ENCODE results near the gene DKK3.
"Not testable (repeated sequence)": the region's sequence is repeated elsewhere in the genome, so short reads cannot be mapped to it uniquely, and the experiment has no call there.

The DKK3 gene

DNA sequence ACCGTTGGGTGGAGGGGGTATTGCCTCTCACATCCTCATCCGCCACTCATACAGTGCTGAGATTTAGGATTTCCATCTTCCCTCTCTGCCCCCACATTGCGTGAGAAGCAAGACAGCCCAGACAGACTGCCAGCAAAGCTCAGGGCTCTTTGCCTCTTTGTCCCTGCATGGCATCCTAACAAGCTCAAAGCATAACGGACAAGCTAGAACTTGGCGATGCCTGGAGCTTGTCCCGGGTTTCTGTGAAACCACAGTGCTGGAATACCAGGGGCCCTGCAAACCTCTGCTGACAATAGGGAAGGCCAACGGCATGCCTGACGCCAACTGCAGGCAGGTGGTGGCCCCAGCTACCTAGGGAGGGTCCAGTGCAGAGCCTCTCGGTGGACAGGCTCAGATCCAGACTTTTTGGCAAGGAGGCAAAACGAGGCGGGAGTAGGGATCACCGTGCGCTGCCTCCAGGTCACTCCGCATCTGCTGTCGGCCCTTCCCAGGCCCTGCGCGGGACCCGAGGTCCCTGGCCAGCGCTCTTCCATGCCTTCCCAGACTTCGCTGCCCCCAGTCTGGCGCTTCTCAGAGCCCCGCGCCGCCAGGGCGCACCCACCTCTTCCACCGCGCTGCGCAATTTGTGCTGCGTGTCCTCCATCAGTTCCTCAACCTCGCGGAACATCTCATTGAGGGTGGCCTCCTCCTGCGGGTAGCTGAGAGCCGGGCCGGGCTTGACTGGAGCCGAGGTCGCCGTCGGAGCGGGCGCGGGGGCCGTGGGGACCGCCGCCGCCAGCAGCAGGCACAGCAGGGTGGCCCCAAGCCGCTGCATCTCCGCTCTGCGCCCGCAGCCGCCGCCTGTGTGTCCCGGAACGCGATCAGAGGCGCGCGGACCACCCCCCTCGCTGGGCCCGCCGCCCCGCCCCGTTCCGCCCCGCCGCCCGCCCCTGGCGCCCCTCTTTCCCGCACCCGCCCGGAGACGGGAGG, at the start of gene DKK3:
Gene DKK3, minus strand, starts transcription at position 858 of the 969 bp plus-strand sequence. Its CDS starts 44 bp downstream, at position 814.
- DNase-seq (ENCODE audit: low read depth): no peak

DNA sequence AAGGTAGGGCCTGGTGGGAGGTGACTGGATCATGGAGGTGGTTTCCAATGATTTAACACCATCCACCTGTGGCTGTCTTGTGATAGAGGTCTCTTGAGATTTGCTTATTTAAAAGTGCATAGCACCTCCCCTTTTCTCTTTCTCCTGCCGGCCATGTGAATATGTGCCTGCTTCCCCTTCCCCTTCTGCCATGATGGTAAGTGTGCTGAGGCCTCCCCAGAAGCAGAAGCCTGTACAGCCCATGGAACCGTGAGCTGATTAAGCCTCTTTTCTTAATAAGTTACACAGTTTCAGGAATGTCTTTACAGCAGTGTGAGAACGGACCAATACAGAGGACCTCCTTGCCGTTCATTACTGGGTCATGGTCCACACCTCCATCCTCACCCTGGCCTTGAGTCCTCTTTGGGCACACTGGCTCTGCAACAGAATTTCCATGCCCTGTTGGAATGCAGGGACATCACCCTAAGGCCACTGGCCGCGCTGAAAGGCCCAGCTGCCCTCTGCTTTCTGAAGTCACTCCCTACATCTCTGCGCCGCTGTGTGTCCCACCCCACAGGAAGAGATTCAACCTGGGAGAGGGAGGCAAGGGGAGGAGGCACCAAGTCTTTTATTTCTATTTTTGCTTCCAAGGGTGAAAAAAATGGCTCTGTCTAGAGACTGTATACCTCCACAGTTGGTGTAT, 49.0 kb upstream of the DKK3 start:
- DNase-seq (ENCODE audit: low read depth): no peak

DNA sequence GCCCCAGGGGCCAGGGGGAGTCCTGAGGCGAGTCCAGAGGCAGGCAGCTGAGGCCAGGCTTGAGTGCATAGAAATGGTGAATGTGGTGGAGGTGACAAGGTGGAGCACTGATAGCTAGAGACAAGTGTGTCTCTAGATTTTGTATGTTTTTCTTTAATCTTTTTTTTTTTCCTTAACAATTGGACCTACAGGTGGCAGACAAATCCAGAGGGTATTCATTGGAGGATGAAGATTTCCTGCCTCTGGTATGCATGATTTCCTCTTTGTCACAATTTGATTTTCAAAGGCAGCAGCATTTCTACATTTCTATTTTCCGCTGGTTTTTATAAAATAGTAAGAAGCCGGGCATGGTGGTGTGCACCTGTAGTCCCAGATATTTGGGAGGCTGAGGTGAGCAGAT, 47.7 kb upstream of the DKK3 start:
- no peak for DNase-seq (ENCODE audit: low read depth)

DNA sequence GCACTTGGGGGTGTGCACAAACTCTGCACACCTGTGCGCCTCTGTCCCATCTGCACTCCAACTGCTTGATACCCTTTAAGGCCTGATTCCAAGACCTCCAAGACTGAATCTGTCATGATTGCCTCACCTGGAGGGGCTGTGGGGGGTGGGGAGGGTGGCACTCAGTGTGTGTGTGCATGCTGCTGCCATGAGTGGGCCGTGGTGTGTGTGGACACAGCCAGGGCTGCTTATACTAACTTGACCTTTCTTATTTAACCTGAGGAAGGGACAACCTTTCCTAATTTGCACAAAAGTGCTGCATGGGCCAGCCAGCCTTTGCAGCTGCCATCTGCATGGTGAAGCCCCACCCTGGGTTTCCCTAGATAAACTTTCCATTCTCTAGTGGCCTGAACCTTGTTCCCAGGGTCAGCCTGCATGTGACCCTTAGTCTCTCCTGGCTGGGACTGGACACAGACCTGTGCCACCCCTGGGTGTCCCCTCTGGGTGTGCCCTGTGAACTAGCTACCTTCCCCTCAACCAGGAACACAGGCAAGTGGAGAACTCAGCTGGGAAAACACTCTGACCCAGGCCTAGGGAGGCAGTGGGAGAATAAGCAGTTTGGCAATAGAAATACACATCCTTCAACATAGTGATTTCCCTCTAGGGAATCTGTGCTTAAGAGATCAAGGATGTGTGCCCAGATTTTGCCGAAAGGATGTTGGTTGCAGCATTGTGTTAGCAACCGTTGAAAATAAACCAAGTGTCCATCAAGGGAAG, 45.4 kb upstream of the DKK3 start:
- no peak for DNase-seq (ENCODE audit: low read depth)

DNA sequence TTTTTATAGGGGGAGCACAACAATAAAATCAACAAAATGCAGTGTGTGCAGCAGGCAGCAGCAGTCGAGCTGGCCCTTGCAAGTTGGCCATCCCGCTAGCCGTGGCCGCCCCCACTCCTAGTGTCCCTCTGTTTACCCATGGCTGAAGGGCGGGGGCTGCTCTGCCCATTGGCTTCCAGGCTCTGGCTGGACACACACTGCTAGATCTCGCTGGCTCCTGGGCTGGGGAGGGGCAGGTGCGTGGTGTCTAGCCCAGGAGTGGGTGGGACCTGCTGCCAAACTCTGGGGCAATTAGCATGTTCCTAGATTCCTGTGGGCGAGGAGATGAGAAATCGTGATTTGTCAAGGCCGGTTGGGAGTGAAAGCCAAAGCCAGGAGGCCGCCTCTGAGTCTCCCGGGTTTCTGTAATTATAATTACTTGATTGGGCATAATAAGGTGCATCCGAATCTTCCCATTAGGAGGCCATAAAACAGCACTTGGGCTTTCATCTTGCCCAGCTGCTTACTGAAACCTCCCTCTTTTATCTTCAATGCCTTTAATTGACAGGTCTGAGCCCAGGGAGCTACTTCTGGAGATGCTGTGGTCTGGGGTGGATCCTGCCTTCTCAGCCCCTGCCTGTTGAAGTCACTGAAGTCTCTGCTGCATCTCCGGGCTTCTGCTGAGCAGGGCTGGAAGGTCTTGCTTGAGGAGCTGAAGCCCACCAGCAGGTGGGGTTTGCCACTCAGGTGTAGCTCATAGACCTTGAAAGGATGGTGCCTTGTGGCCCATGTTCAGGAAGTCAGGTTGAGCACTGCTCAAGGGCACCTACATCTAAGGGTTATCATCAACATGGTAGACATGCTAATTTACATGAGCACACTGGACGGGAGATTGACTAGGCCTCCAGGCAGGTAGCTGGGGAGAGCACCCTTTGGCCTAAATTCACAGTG, 44.5 kb upstream of the DKK3 start:
- no peak for DNase-seq (ENCODE audit: low read depth)

DNA sequence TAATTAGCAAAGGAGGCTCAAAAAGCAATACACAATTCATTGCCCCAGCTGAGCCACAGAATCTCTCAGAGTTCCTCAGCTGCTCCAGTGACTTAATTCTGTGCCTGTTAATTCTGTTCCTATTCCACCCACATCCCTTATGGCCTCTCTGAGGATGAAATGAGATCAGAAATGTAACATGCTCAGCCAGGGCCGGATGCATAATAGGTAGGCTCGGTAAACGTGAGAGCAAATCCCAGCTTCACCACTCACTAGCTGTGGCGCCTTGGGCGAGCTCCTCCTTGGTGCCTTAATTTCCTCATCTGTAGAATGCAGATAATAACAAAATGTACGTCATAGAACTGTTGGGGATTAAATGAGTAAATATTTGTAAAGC, 42.8 kb upstream of the DKK3 start:
- DNase-seq (ENCODE audit: low read depth): no peak

DNA sequence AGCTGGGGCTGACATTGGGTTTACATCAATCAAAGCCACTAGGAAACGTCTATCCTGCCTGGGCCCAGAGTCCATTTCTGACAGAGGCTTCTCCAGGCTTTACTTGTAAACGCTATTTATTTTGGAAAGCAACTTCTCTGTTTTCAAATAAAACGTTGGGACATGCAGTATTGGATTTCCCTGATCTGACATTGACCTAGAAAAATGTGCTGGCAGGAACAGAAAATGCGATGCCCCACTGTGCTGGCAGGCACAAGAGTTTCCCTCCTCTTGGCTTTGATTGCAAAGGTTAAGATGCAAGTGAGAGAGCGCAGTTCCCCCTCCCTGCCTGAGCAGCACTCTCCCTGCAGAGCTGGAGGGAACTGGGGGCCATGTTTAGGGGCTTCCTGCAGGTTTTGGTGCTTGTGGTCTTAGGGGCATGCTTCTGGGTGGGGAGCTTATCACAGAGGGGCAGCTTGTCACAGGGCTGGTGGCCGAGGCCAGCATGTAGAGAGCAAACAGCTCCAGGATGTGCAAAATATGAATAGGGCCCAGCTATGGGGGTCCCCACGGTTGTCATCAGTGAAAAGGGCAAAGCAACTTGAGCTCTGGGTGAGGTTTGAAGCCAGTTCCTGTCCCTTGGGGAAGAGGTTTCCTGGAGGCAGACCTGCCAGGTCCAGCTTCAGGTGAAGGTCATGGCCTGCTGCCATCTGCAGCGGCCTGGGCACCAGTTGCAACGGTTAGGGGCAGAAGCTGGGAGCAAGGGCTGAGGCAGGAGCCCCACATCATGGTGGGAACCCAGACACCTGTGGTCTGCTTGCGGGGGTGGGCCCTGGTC, 42.3 kb upstream of the DKK3 start:
- DNase-seq (ENCODE audit: low read depth): no peak

DNA sequence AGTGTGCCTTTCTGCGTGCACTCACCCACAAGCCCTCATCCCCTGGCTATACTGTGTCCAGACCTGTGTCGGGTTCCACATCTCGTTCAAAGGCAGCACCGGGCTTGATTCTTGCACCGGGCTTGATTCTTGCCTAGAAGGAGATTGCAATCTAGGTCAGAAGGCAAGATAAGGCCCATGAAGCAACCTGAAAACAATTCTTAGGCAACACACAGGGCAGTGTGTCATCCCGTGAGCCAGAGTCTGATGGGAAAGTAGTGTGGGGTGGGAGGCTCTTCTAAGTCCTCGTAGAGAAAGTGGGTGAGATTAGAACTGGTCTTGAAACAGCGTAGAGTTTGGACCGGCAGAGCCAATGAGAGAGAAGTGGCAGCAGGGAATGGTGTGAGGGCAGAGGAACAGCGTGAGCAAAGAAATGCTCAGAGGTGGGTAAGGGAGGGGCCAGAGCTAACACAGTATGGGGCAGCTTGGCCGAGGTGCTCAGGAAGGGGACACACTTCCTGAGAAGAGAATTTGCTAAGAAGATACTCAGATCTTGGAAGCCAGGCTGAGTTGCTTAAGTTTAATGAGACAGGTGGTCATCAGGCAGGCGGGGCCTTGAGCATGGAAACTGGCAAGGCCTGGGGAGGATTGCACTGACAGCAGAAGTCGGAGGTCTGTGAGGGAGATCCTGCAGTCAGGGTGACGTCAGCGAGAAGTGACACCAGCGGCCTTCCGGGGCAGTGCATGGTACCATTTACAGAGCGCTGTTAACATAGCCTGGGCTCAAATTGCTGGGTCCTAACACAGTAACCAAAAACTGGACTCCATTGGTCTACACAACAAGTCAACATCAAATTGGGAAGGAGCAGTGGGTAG, 40.7 kb upstream of the DKK3 start:
- no peak for DNase-seq (ENCODE audit: low read depth)

DNA sequence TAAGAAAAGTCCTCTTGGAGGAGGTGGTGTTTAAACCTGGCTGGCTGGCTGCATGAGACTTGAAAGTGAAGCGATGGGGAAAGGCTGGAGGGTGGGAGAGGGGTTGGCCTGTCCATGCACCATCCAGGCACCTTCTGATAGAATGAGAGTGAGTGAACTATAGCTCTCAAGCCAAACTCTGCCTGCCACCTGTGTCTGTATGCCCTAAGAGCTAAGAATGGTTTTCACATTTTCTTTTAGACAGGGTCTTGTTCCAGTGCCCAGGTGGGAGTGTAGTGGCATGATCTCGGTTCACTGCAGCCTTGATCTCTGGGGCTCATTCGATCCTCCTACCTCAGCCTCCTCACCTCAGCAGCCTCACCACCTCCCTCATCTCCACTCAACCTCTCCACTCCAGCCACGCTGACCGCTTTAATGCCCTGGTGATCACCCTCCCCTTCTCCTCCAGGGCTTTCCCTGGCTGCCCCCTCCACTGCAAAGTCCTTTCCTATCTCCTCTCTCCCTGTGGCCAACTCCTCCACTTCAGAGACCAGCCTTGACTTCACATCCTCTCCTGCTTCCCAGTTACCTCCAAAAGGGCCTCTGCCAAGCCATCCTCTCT, 38.3 kb upstream of the DKK3 start:
- DNase-seq (ENCODE audit: low read depth): no peak

DNA sequence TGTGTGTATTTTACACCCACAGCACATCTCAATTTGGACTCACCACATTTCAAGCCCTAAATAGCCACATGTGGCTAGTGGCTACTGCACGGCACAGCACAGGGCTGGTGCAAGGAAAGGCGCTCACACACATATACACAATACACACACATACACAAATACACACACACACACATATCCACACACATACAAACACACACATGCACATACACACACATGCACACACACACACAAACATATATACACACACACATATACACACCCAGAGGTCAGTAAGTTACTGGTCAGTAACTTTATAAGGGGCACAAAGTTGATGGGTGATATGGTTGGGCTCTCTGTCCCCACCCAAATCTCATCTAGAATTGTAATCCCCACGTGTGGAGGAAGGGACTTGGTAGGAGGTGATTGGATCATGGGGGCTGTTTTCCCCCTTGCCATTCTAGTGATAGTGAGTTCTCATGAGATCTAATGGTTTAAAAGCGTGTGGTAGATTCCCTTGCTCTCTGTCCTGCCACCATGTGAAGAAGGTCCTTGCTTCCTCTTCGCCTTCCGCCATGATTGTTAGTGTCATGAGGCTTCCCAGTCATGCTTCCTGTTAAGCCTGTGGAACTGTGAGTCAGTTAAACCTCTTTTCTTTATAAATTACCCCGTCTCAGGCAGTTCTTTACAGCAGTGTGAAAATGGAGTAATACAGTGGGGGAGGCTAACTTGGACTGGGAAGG, 37.6 kb upstream of the DKK3 start:
- no peak for DNase-seq (ENCODE audit: low read depth)

DNA sequence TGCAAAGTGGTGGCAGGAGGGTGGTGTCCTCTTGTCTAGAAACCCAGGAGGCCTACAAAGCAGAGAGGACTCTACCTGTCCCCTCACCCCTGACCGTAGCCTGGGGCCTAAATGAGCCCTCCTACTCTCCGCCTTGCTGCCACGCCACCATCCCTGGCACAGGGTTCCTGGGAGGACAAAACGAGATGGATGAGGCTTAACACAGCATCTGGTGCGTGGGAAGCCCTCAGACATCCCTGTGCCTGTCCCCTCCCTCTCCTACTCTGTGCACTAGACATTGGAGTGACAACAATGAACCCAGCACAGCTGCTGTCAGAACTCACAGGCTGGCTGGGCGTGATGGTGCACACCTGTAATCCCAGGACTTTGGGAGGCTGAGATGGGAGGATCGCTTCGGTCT, 36.4 kb upstream of the DKK3 start:
- no peak for DNase-seq (ENCODE audit: low read depth)

DNA sequence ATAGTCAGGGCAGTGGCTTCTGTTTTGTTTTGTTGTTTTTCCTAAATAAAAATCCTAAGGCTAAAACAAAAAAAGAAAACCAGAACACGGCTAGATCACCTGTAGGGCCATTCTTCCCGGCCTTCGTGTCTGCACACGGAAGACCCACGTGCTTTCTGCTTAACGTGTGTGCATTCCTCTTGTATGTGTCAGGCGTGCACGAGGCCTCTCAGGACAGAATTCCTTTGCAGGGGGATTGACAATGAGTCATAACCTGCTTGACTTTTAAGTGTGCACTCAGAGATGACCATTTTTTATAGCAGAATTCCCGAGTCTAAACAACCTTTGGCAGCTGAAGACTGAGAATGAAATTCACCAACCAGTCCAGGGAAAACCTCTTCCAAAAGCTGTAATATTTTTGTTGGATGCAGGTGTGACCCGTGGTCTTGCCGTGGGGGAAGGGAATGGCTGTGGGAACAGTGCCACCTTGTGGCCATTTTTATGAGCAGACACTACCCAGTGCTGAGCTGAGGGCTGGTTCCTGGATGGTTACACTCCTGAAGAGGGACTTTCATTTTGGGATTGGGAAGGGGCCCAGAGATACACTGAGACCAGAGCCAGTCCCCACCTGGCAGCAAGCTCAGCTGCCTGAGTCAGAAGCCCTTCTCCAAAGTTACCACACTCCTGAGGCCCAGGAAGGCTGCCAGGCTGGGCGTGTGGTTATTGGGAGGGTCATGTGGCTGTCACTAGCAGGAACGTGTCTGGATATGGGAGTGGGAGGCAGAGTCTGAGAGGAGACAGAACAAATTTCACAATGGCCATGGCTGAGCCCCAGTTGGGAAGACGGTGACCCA, 35.7 kb upstream of the DKK3 start:
- peak; percentile 94 for DNase-seq (ENCODE audit: low read depth)

DNA sequence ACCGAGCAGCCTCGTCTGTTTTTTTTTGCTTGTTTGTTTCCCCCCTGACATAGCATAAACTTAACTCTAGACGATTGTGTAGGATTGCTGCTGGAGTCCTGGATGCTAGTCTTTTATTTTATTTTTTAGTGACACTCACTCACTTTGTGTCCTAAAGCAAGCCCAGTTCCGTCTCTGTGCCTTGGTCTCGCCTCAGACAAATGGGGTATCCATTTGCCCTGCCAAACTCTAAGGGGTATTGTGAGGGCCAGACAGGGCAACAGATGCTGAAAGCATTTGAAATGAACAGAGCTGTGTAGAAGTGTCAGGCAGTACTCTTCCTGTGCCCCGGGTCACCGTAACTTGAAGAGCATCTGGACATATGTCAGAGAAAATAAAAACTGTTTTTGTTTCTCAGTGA, 34.8 kb upstream of the DKK3 start:
- DNase-seq (ENCODE audit: low read depth): no peak

DNA sequence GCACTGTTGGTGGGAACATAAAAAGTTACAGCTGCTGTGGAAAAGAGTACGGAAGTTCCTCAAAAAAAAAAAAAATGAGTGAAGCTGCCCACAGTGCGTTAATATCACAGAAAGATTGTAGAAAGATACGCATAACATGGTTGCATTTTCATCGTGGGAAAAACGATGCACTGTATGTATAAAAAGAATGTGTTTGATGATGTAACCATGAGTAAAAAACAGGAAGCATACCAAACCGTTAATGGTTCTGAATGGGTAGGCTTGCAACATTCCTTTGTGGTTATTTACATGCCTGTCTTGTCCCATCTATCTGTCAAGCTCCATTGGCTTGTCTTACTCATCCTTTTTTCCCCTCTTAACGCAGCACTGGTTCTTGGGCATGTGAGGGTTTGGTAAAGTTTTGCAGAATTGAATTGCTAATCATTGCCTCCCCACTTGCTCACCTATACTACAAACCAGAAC, 33.8 kb upstream of the DKK3 start:
- peak; percentile 95 for DNase-seq (ENCODE audit: low read depth)

DNA sequence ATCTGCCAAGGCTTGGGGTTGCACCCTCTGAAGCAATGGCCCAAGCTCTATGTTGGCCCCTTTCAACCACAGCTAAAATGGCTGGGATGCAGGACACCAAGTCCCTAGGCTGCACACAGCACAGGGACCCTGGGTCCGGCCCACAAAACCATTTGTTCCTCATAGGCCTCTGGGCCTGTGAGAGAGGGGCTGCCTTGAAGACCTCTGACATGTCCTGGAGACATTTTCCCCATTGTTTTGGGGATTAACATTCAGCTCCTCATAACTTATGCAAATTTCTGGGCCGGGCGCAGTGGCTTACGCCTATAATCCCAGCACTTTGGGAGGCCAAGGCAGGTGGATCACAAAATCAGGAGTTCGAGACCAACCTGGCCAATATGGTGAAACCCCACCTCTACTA, 32.3 kb upstream of the DKK3 start:
- not testable (repeated sequence) for DNase-seq (ENCODE audit: low read depth)

DNA sequence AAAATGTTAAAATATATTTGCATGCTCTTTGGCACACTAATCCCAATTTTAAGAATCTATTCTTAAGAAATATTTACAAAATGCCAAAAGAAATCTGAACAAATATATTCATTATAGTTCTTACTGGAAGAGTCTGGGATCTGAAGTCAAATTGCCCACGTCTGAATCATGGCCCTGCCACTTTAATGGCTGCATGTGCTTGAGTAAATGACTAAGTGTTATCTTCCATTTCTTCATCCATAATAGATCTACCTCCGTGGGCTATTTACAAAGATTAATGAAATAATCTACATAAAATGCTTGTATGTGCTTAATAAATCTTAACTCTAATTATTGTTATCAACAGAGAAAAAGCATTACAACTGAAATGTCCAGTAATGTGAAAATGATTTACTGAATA, 24.5 kb upstream of the DKK3 start:
- no peak for DNase-seq (ENCODE audit: low read depth)

DNA sequence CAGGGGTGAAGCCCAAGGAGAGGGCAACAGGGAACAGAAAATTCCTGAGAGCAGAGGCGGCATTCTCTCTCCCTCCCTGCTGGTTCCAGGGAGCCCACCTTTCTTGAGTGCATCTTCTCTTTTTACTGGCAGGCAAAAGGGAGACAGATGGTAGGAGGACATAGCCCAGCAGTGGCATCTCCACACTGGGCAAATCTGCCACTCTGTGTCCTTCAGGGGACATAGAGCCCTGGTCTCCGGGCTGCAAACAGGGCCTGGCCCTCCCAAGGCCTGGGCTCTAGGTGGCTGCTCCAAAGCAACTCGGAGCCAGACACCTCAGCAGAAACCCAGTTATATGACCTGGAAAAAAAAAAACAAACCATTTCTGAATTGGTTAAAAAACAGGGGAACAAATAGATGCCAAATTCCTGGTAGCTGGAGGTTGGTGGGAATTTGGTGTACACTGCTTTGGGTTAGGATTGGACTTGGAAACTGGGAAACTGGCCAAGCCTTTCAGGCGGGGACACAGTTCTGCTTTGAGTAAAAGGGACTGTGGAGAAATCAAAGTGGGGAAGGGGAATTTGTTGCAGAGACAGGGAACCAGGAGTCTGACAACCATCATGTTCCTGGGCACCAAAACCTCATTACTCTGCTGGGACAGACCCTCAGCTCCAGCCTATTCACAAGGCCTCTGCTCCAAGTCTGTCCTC, 23.6 kb upstream of the DKK3 start:
- DNase-seq (ENCODE audit: low read depth): no peak
